Measurements from ENCODE around the gene GXYLT2. TPM values are rescaled to one million over a fixed set of nuclear protein-coding genes. Genes with fewer than 3 reads are reported as not detected.

GXYLT2 gene
- polyA plus RNA-seq, 1 experiment = 5.7 TPM

GRCh38 chr3:72991522-72991921 lies 103.7 kb downstream of the GXYLT2 start:
- no peak for TF ChIP-seq CTCF (IDR thresholded peaks at IDR 0.05; ENCODE audit: insufficient read depth, low read depth, low read length)
- POLR2A ChIA-PET = no interaction called here
- Histone ChIP-seq H3K36me3 (ENCODE audit: control insufficient read depth, insufficient read depth, low read length) (no peaks in the 10 kb centered on the region), H3K4me3 (ENCODE audit: low read depth, low read length) (no peak overlapping the region), H3K27me3 (ENCODE audit: control insufficient read depth, insufficient read depth, low read length) (no peaks in the 10 kb centered on the region)
- CTCF ChIA-PET = no interaction called here
- no peak for DNase-seq (ENCODE audit: low read depth)

DNA sequence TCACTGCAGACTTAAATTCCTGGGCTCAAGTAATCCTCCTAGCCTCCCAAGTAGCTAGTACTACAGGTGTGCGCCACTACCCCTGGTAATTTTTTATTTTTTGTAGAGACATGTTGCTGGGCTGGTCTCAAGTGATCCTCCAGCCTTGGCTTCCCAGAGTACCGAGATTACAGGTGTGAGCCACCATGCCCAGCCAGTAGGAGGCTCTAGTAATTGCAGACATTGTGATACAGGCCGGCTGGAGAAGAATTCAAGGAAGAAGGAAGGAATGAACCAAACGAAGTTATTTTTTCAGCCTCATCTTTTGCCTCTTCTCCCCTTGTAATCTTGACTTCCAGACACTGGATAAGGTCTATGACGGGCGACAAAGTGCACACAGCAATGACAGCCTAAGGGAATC lies 105.5 kb downstream of the GXYLT2 start:
- ChIA-PET CTCF (interaction anchor here (1.1 kb wide), 1 partner anchor 27 kb away, joined by 3 read pairs; no protein-coding TSS in a partner anchor), POLR2A (no interaction called here)
- no peak for DNase-seq (ENCODE audit: low read depth)
- H3K4me3 ChIP-seq (ENCODE audit: low read depth, low read length) = no peak overlapping the region
- no peaks in the 10 kb centered on the region for H3K36me3 ChIP-seq (ENCODE audit: control insufficient read depth, insufficient read depth, low read length)
- no peak for TF ChIP-seq CTCF (IDR thresholded peaks at IDR 0.05; ENCODE audit: insufficient read depth, low read depth, low read length)
- H3K27me3 ChIP-seq (ENCODE audit: control insufficient read depth, insufficient read depth, low read length) = no peaks in the 10 kb centered on the region

GRCh38 chr3:72995337-72995736 lies 107.5 kb downstream of the GXYLT2 start:
- ChIA-PET CTCF (no interaction called here), POLR2A (no interaction called here)
- Histone ChIP-seq H3K36me3 (ENCODE audit: control insufficient read depth, insufficient read depth, low read length) (no peaks in the 10 kb centered on the region), H3K27me3 (ENCODE audit: control insufficient read depth, insufficient read depth, low read length) (no peaks in the 10 kb centered on the region), H3K4me3 (ENCODE audit: low read depth, low read length) (no peak overlapping the region)
- no peak for TF ChIP-seq CTCF (IDR thresholded peaks at IDR 0.05; ENCODE audit: insufficient read depth, low read depth, low read length)
- DNase-seq (ENCODE audit: low read depth) = no peak

DNA sequence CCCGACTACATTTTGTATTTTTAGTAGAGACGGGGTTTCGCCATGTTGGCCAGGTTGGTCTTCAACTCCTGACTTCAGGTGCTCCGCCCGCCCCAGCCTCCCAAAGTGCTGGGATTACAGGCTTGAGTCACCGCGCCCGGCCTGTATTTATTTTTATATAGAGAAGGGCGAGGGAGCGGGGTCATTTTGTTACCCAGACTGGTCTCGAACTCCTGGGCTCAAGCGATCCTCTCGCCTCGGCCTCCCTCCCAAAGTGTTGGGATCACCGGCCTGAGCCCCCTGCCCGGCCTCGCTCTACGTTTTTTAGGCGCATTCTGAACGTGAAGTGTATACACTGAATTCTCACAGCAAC lies 108.3 kb downstream of the GXYLT2 start:
- POLR2A ChIA-PET = no interaction called here
- DNase-seq (ENCODE audit: low read depth) = no peak
- Histone ChIP-seq H3K27me3 (ENCODE audit: control insufficient read depth, insufficient read depth, low read length) (no peaks in the 10 kb centered on the region), H3K4me3 (ENCODE audit: low read depth, low read length) (peak overlapping the region; percentile 95), H3K36me3 (ENCODE audit: control insufficient read depth, insufficient read depth, low read length) (no peaks in the 10 kb centered on the region)
- CTCF ChIA-PET = interaction anchor here (0.6 kb wide), 1 partner anchor 145 kb away, joined by 4 read pairs; no protein-coding TSS in a partner anchor
- no peak for TF ChIP-seq CTCF (IDR thresholded peaks at IDR 0.05; ENCODE audit: insufficient read depth, low read depth, low read length)

GRCh38 chr3:72996473-72997333 lies 108.9 kb downstream of the GXYLT2 start, which contains the start of gene PPP4R2:
Gene PPP4R2 (plus strand): TSS chr3:72996811. CDS start chr3:72997038, 227 bp downstream.
- H3K4me3 ChIP-seq (ENCODE audit: low read depth, low read length) = peak within 1 kb of the TSS; percentile 95
- H3K36me3 ChIP-seq (ENCODE audit: control insufficient read depth, insufficient read depth, low read length) = peaks cover 2% of the 10 kb centered on the region; the same call in 1 of the 2 replicates
- H3K27me3 ChIP-seq (ENCODE audit: control insufficient read depth, insufficient read depth, low read length) = no peaks in the 10 kb centered on the region
- POLR2A ChIA-PET = no interaction called here
- CTCF ChIA-PET = interaction anchor here (0.6 to 1.6 kb wide), 6 partner anchors 56 to 146 kb away, joined by 3 to 6 read pairs (median 4); partner anchors contain the start of gene GXYLT2
- peak; percentile 15; the same call in 1 of the 2 replicates for TF ChIP-seq CTCF (IDR thresholded peaks at IDR 0.05; ENCODE audit: insufficient read depth, low read depth, low read length)
- peak; percentile 33 for DNase-seq (ENCODE audit: low read depth)

Measured in BJ (cell line).